Measurements from ENCODE around the gene VWA8. TPM values are rescaled to one million over a fixed set of nuclear protein-coding genes. Genes with fewer than 3 reads are reported as not detected.

VWA8 gene
- total and polyA plus RNA-seq, 4 donors: 4.7 to 26.3 (median 11.9) TPM

DNA sequence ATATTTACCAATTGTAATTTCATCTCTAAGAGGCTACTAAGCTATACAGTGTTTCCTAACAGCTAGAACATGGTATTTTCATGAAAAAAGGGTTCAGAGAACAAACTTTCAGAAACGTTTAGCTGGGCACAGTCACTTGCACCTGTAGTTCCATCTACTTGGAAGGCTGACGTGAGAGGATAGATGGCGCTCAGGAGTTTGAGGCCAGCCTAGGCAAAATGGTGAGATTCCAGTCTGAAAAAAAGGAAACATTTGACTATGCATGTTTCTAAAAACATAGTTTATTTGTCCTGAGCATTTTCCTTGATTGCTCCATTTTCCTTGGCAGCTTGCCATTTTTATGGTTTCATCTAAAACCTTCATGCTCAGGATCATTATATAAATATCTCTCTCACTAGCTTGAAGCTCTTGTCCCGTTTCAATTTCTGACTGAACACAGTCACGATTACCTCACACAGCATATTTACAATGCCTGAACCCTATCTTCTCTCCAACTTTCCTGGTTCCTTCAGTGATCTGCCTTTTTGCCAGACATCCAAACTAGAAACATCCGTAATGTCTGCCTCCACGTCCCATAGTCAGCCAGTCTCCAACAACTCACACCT is 302.8 kb downstream of the VWA8 start:
- DNase-seq (peak in 2 of 3 donors; percentile 71 to 82), ATAC-seq (ENCODE audit: insufficient read depth, low FRiP score) (peak; percentile 11)
- Histone ChIP-seq H3K9me3 (ENCODE audit: control insufficient read depth in 4 of 4, insufficient read depth in 3 of 4, low read length in 3 of 4) (no peaks in the 10 kb centered on the region), H3K4me3 (no peak overlapping the region), H3K4me1 (ENCODE audit: control insufficient read depth in 5 of 5, insufficient read depth in 5 of 5, low read length in 5 of 5) (peaks cover 0 to 9% (median 0%) of the 10 kb centered on the region in 5 donors), H3K36me3 (ENCODE audit: control insufficient read depth in 4 of 4, insufficient read depth in 4 of 4, low read length in 4 of 4) (no peaks in the 10 kb centered on the region), H3K27me3 (ENCODE audit: control insufficient read depth in 3 of 3, insufficient read depth in 3 of 3, low read length in 2 of 3) (no peaks in the 10 kb centered on the region), H3K27ac (ENCODE audit: low read depth in 1 of 2, low read length in 1 of 2) (no peak overlapping the region), H3K9ac (ENCODE audit: insufficient read depth in 1 of 2, low read length in 2 of 2) (no peak overlapping the region)
- TF ChIP-seq, protein P1, sequence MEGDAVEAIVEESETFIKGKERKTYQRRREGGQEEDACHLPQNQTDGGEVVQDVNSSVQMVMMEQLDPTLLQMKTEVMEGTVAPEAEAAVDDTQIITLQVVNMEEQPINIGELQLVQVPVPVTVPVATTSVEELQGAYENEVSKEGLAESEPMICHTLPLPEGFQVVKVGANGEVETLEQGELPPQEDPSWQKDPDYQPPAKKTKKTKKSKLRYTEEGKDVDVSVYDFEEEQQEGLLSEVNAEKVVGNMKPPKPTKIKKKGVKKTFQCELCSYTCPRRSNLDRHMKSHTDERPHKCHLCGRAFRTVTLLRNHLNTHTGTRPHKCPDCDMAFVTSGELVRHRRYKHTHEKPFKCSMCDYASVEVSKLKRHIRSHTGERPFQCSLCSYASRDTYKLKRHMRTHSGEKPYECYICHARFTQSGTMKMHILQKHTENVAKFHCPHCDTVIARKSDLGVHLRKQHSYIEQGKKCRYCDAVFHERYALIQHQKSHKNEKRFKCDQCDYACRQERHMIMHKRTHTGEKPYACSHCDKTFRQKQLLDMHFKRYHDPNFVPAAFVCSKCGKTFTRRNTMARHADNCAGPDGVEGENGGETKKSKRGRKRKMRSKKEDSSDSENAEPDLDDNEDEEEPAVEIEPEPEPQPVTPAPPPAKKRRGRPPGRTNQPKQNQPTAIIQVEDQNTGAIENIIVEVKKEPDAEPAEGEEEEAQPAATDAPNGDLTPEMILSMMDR (IDR thresholded peaks at IDR 0.05; ENCODE audit: control extremely low read depth, extremely low read depth): no peak
- WGBS, 2 donors: 68 to 75% methylated on average over 7 of the region's 7 CpGs

DNA sequence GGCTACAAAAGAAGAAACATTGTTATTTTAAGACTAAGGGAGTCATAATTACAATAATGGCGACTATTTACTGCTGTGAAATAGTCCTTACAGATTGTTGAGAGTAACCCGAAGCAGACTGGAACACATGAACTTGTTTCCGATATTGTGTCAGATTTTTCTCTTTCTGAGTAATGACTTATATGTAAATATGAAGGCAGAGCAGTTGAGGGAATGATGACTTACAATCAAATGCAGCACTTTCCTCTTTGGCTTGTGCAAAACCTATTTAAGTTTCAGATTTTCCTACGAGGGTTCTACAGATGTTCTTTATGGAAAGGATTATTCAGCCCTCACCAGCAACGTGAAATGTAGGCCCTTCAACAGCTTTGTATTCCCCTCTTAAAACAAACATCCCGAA is 304.9 kb downstream of the VWA8 start:
- no peak overlapping the region for H3K27ac ChIP-seq (ENCODE audit: low read depth in 1 of 2, low read length in 1 of 2)
- no peak overlapping the region for H3K9ac ChIP-seq (ENCODE audit: insufficient read depth in 1 of 2, low read length in 2 of 2)
- no peak for DNase-seq
- no peaks in the 10 kb centered on the region for H3K36me3 ChIP-seq (ENCODE audit: control insufficient read depth in 4 of 4, insufficient read depth in 4 of 4, low read length in 4 of 4)
- no peaks in the 10 kb centered on the region for H3K27me3 ChIP-seq (ENCODE audit: control insufficient read depth in 3 of 3, insufficient read depth in 3 of 3, low read length in 2 of 3)
- TF ChIP-seq, protein P1 (IDR thresholded peaks at IDR 0.05; ENCODE audit: control extremely low read depth, extremely low read depth): no peak
- ATAC-seq (ENCODE audit: insufficient read depth, low FRiP score): no peak
- no peak overlapping the region for H3K4me3 ChIP-seq
- 82 to 90% methylated on average over 6 of the region's 6 CpGs for WGBS, 2 donors
- H3K9me3 ChIP-seq (ENCODE audit: control insufficient read depth in 4 of 4, insufficient read depth in 3 of 4, low read length in 3 of 4): no peaks in the 10 kb centered on the region
- H3K4me1 ChIP-seq (ENCODE audit: control insufficient read depth in 5 of 5, insufficient read depth in 5 of 5, low read length in 5 of 5): peaks cover 0 to 13% (median 5%) of the 10 kb centered on the region in 5 donors

DNA sequence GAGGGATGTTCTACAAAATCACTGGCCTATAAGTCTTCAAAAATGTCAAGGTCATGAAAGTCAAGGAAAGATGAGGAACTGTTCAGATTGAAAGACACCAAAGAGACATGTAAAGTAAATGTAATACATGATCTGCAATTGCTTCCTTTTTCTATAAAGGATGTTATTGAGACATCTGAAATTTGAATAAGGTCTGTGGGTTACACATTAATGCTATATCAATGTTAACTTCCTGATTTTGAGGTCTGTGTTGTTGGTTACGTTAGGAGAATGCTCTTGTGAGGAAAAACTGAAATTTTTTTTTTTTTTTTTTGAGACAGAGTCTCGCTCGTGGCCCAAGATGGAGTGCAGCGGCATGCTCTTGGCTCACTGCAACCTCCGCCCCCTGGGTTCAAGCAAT is 306.1 kb downstream of the VWA8 start:
- Histone ChIP-seq H3K27me3 (ENCODE audit: control insufficient read depth in 3 of 3, insufficient read depth in 3 of 3, low read length in 2 of 3) (no peaks in the 10 kb centered on the region), H3K27ac (ENCODE audit: low read depth in 1 of 2, low read length in 1 of 2) (no peak overlapping the region), H3K4me3 (no peak overlapping the region), H3K36me3 (ENCODE audit: control insufficient read depth in 4 of 4, insufficient read depth in 4 of 4, low read length in 4 of 4) (no peaks in the 10 kb centered on the region), H3K9me3 (ENCODE audit: control insufficient read depth in 4 of 4, insufficient read depth in 3 of 4, low read length in 3 of 4) (no peaks in the 10 kb centered on the region), H3K9ac (ENCODE audit: insufficient read depth in 1 of 2, low read length in 2 of 2) (no peak overlapping the region), H3K4me1 (ENCODE audit: control insufficient read depth in 5 of 5, insufficient read depth in 5 of 5, low read length in 5 of 5) (peaks cover 0 to 13% (median 5%) of the 10 kb centered on the region in 5 donors)
- ATAC-seq (ENCODE audit: insufficient read depth, low FRiP score) (no peak), DNase-seq (no peak)
- TF ChIP-seq, protein P1 (IDR thresholded peaks at IDR 0.05; ENCODE audit: control extremely low read depth, extremely low read depth): no peak
- 37 to 81% methylated on average over 5 of the region's 5 CpGs for WGBS, 2 donors

Data from lung (tissue), 12 donors.